ENCODE data around the gene PPP1R37. TPM values are rescaled to one million over a fixed set of nuclear protein-coding genes. Genes with fewer than 3 reads are reported as not detected.

Gene PPP1R37
- total and polyA plus RNA-seq, 2 of the 13 experiments (the other 11 are each of a cell fraction or from before 2014, with no cell fraction given), result 9.0 to 14.3 TPM

- peak; percentile 3; the same call in 1 of the 2 replicates for TF ChIP-seq ZFP91 (CRISPR knock-in tag; IDR thresholded peaks at IDR 0.05; ENCODE audit: borderline replicate concordance)
- TF ChIP-seq PAF1 (CRISPR knock-in tag; IDR thresholded peaks at IDR 0.05), result no peak
- TF ChIP-seq FOXO4 (CRISPR knock-in tag; conservative IDR thresholded peaks at IDR 0.05), result no peak
- no peak for TF ChIP-seq CEBPB (IDR thresholded peaks at IDR 0.05; ENCODE audit: borderline replicate concordance, low read depth, low read length)
- no peak for TF ChIP-seq FOXP4 (CRISPR knock-in tag; IDR thresholded peaks at IDR 0.05)
- no peak for TF ChIP-seq ZNF251 (CRISPR knock-in tag; IDR thresholded peaks at IDR 0.05)
- TF ChIP-seq ARID2 (CRISPR knock-in tag; IDR thresholded peaks at IDR 0.05; ENCODE audit: borderline replicate concordance), result no peak
- TF ChIP-seq SIN3A (IDR thresholded peaks at IDR 0.05; ENCODE audit: borderline replicate concordance, low read depth, low read length), result no peak
- TF ChIP-seq TRAFD1 (CRISPR knock-in tag; IDR thresholded peaks at IDR 0.05; ENCODE audit: borderline replicate concordance), result no peak
- TF ChIP-seq ZNF30 (CRISPR knock-in tag; IDR thresholded peaks at IDR 0.05), result no peak
- TF ChIP-seq FOXJ3 (CRISPR knock-in tag; IDR thresholded peaks at IDR 0.05; ENCODE audit: borderline replicate concordance), result no peak
- TF ChIP-seq CREBL2 (CRISPR knock-in tag; IDR thresholded peaks at IDR 0.05; ENCODE audit: borderline replicate concordance), result no peak
- no peak for TF ChIP-seq TEAD2 (CRISPR knock-in tag; IDR thresholded peaks at IDR 0.05)
- no peak for TF ChIP-seq ZUFSP (CRISPR knock-in tag; IDR thresholded peaks at IDR 0.05; ENCODE audit: borderline replicate concordance)
- no peak for TF ChIP-seq TSC22D2 (CRISPR knock-in tag; IDR thresholded peaks at IDR 0.05; ENCODE audit: borderline replicate concordance)
- TF ChIP-seq FOXA1 (IDR thresholded peaks at IDR 0.05), result no peak
- no peak for TF ChIP-seq FOXA1 (CRISPR knock-in tag; IDR thresholded peaks at IDR 0.05)
- TF ChIP-seq SMAD1 (CRISPR knock-in tag; IDR thresholded peaks at IDR 0.05; ENCODE audit: borderline replicate concordance, low read depth), result no peak; the same call in 1 of the 2 replicates
- no peak for TF ChIP-seq ZNF382 (CRISPR knock-in tag; IDR thresholded peaks at IDR 0.05; ENCODE audit: borderline replicate concordance)
Measured at GRCh38 chr19:45098521-45099466, 5.8 kb downstream of the PPP1R37 start (continued).

Data from HepG2 (cell line).